ENCODE measurements around the gene PTBP1.
"Not testable (repeated sequence)": the region's sequence is repeated elsewhere in the genome, so short reads cannot be mapped to it uniquely, and the experiment has no call there.

The PTBP1 gene

DNA sequence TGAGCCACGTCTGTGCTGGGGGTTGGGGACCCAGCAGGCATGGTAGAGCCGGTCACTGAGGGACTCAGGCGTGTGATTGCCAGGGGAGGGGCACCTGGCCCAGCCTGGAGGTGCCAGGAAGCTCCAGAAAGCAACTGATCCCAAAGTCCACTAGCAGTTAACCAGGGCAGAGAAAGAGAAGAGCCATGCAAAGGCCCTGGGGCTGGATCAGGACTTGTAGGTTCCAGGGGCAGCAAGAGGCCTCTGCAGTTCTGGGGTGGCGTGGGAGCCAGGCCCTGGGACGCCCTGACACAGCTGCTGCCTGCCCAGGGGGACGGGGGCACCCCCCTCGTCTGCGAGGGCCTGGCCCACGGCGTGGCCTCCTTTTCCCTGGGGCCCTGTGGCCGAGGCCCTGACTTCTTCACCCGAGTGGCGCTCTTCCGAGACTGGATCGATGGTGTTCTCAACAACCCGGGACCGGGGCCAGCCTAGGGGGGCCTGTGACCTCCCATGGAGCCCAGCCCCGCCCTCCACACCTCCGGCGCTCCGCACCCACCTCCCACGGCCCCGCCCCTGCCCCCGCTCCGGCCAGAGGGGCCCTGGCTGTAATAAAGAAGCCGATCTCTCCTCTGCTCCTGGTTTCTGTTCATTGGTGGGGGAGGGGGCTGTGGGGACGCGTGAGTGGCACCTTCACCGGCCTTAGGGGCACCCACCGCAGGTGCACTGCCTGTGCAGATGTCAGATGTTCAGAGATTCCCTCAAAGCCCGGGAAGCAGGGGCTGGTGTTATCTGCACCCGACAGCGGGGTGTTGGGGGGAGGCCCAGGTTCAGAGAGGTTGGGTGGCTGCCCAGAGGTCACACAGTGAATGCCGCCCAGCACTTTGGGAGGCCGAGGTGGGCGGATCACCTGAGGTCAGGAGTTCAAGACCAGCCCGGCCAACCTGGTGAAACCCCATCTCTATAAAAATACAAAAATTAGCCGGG is 34.4 kb downstream of the PTBP1 start:
- no peak for DNase-seq

DNA sequence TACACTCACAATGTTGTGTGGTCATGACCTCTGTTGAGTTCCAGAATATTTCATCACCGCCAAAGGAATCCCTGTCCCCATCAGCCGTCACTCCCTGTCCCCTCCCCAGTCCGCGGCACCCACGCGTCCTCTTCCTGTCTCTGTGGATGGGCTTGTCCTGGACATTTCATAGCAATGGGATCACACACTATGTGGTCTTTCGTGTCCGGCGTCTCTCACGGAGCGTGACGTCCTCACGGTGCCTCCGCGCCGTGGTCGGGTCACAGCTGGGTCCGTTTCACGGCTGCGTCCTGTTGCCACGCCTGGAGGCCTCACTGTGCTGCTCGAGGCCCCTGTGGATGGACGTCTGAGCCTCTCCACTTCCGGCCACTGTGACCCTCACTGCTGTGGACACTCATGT is 37.0 kb downstream of the PTBP1 start:
- DNase-seq: no peak

DNA sequence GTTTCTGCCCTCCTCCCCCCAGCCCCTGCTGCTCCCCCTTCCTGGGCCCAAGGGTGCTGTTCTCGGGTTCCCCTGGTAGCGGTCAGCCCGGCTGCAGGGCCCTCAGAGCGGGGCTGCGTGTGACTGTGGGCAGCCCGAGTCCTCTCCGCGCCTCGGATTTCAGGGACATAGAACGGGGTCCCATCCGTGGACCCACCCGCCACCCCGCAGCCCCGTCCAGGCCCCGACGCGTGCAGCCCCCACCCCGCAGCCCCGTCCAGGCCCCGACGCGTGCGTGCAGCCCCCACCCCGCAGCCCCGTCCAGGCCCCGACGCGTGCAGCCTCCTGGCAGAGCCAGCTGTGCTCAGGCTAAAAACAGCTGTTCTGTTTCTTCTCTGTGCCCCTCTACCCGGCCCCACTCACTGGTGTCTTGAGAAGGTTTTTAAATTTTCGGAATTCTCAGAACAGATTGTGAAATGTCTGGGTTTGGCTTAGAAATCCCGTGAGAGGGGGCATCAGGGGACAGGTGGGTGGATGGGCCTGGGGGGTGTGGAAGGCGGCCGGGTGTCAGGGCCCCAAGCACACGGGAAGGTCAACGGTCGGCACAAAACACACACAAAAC is 38.1 kb downstream of the PTBP1 start:
- no peak for DNase-seq

DNA sequence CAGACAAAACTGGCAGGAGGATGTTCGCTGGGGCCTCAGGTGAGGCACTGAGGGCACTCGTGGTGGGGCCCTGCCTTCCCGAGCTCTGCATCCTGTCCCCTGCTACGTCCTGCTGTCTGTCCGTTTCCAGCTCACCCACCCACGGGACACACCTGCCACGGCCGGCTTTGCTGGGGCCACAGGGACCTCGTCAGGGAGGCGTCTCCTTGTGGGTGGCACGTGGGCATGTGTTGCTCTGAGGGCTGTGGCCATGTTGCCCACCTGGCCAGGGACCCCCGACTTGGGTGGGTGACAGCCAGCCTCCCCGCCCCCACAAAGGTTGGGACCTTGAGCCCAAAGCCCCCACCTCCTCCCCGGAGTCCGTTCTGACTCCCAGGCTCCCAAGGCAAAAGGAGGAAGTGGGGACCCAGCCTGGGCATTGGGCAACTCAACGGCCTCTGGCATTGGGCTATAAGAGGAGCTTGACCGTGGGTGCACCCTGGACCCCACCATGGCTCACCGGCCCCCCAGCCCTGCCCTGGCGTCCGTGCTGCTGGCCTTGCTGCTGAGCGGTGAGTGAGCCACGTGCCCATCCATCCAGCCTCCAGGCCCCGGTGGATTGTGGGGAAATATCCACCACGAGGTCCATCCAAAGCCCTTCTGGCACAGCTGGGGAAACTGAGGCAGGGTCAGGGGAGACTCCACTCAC is 43.4 kb downstream of the PTBP1 start, which contains the start of gene PRTN3:
Gene PRTN3 (plus strand): TSS at position 481 of the 688 bp plus-strand sequence. CDS start 10 bp downstream, at position 491.
- no peak for DNase-seq

DNA sequence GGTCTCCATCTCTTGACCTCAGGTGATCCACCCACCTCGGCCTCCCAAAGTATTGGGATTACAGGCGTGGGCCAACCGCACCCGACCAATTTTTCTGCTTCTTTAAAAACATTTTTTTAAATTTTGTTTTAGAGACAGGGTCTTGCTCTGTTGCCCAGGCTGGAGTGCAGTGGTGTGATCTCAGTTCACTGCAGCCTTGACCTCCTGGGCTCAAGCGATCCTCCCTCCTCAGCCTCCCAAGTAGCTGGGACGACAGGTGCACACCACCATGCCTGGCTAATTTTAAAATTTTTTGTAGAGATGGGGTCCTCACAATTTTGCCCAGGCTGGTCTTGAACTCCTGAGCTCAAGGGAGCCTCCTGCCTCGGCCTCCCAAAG is 45.5 kb downstream of the PTBP1 start:
- not testable (repeated sequence) for DNase-seq

DNA sequence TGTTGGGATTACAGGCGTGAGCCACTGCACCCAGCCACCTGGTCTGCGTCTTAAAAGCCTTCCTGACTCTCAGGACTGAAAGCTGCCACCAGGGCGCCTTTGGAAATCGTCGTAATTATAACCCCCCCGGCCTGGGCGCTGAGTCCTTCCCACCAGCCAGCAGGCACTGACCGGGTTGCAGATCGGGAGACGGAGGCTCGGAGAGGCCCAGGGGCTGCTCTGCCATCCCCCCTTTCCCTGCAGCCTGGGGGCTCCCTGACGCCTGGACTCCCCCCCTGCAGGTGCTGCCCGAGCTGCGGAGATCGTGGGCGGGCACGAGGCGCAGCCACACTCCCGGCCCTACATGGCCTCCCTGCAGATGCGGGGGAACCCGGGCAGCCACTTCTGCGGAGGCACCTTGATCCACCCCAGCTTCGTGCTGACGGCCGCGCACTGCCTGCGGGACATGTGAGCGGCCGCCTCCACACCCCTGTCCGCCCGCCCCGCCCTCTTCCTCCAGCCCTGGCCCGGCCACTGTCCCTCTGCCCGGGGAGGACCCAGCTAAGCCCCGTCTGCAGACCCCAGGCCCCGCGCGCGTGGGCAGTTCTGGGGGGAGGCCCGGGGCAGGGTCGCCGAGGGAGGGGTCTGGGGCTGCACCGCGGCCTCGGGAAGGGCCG is 46.1 kb downstream of the PTBP1 start:
- no peak for DNase-seq

DNA sequence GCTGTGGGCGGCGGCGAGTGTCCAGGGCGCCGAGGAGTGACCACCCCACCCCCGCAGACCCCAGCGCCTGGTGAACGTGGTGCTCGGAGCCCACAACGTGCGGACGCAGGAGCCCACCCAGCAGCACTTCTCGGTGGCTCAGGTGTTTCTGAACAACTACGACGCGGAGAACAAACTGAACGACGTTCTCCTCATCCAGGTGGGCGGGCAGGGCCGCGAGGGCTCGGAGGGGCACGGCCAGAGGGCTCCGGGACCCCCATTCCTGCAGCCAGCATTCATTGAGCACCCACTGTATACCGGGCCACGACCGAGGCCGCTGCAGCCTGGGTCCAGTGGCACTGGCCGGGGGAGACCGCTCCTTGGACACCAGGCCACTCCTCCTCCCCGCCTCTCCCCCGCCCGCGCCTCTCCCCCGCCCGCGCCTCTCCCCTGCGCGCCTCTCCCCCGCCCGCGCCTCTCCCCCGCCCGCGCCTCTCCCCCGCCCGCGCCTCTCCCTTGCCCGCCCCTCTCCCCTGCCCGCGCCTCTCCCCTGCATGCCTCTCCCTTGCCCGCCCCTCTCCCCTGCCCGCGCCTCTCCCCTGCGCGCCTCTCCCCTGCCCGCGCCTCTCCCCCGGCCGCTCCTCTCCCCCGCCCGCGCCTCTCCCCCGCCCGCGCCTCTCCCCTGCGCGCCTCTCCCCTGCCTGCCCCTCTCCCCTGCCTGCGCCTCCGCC is 46.7 kb downstream of the PTBP1 start:
- DNase-seq: no peak

- no peak for DNase-seq
These were observed 47.3 kb downstream of the PTBP1 start for GRCh38 chr19:844546-844971.

GRCh38 chr19:845707-846521 is 48.7 kb downstream of the PTBP1 start:
- DNase-seq: no peak

DNA sequence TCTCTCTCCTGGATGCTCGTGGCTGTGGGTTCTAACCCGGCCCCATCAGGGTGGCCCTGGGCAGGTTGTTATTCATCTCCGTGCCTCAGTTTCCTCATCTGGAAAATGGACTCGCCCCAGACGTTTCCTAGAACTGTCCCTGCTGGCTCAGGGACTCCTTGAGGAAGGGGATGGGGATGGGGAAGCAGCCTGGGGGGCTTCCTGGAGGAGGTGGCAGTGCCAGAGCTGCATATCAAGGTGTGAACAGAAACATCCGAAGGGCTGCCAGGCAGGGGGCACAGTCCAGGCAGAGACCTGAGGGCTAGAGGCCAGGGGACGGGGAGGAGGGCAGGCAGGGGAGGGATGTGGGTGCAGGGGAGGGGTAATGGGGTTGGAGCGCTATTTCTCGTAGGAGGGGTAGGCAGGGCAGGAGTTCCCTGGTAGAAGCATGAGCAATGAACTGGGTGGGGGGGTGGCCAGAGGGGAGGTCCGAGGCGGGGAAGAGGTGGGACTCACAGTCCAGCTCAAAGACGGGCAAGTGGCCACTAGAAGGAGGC is 51.2 kb downstream of the PTBP1 start:
- no peak for DNase-seq

DNA sequence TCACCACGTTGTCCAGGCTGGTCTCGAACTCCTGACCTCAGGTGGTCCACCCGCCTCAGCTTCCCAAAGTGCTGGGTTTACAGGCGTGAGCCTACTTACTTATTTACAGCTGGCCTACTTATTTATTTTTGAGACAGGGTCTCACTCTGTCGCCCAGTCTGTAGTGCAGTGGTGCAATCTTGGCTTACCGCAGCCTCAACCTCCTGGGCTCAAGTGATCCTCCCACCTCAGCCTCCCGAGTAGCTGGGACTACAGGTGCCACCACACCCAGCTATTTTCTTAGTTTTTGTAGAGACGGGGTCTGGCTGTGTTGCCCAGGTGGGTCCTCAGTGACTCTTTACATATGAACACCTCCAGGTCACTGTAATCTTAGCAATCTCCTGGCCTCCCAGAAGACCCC is 51.9 kb downstream of the PTBP1 start:
- DNase-seq: not testable (repeated sequence)

DNA sequence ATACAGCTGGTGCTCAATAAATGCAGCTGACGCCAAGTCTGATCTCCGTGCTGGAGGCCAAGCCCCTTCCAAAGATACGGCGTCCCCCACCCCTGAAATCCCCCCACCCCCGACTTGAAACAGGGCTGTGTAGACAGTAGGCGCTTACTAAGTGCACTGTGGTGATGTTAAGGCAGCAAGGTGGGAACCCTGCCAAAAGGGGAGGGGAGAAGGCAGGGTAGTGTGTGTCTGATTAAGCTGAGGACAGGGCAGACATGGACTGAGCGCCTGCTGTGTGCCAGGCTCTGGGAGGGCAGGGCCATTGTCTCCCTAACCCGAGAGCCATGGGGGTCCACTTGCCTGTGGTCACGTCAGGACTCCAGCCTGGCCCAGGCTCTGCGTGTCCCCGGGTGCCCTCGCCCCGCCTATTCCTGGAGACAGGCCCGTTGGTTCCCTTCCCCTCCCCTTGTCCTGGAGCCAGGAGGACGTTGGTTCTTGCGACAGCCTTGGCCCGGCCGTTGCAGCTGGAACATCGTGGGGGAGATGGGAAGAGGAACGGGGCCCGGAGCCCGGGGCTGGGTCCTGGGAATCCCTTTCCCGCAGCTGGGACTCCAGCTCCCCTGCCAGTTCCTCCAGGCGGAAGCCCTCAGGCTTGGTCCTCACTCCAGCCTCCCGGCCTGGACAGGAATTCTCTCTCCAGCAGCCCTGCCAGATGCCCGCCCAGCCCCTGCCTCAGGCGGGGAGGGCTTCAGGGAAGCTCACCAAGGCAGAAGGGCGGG is 53.1 kb downstream of the PTBP1 start:
- DNase-seq: no peak

DNA sequence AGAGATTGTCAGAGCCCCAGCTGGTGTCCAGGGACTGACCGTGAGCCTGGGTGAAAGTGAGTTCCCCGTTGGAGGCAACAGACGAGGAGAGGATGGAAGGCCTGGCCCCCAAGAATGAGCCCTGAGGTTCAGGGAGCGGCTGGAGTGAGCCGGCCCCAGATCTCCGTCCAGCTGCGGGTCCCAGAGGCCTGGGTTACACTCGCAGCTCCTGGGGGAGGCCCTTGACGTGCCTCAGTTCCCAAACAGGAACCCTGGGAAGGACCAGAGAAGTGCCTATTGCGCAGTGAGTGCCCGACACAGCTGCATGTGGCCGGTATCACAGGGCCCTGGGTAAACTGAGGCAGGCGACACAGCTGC is 53.7 kb downstream of the PTBP1 start:
- DNase-seq: no peak

DNA sequence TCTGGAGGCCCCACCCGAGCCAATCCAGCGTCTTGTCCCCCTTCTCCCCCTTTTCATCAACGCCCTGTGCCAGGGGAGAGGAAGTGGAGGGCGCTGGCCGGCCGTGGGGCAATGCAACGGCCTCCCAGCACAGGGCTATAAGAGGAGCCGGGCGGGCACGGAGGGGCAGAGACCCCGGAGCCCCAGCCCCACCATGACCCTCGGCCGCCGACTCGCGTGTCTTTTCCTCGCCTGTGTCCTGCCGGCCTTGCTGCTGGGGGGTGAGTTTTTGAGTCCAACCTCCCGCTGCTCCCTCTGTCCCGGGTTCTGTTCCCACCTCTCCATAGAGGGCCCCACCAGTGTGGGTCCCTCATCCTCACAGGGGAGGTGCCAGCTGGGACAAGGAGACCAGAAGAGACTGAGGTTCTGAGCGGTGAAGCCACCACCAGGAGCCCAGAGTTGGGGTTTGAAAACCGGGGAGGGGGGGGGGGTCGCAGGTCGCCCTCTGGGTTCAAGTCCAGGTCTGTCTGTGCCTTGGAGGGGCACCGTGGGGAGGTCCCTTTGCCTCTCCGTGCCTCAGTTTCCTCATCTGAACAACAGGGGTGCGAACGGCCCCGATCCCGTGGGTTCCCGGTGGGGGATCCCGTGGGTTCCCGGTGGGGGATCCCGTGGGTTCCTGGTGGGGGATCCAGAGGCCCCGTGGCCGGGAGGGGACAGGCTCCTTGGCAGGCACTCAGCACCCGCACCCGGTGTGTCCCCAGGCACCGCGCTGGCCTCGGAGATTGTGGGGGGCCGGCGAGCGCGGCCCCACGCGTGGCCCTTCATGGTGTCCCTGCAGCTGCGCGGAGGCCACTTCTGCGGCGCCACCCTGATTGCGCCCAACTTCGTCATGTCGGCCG is 55.1 kb downstream of the PTBP1 start, which contains the start of gene ELANE:
Gene ELANE (plus strand): TSS at position 168 of the 878 bp plus-strand sequence. CDS start 26 bp downstream, at position 194.
- no peak for DNase-seq

GRCh38 chr19:853014-853585 is 55.8 kb downstream of the PTBP1 start:
- no peak for DNase-seq

GRCh38 chr19:853614-854220 is 56.5 kb downstream of the PTBP1 start:
- not testable (repeated sequence) for DNase-seq

- DNase-seq: no peak
These were observed 57.3 kb downstream of the PTBP1 start for GRCh38 chr19:854549-854948.

DNA sequence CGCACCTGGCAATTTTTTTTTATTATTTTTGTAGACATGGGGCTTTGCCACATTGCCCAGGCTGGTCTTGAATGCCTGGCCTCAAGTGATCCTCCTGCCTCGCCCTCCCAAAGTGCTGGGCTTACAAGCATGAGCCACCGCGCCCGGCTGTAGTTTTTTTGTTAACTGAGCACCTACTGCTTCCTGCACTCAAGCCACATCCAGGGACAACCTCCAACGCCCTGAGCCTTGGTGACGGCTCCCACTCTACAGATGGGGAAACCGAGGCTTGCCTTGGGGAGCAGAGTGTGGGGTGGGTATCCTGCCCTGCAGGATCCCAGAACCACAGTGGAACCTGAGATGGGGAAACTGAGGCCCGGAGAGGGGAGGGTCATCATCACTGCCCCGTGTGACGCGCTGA is 57.9 kb downstream of the PTBP1 start:
- DNase-seq: no peak

Measured in NCI-H187 (cell line).